PC-3 (cell line): ENCODE data around the gene ERI3.

Source experiments
- CTCF ChIP-seq: fragments of 300-600 bp; sonication (generic); conservative IDR thresholded peaks from 2 replicates; pipeline ENCODE4 v1.5.1; 2017; ENCODE audit warnings: antibody characterized with exemption, low read depth, mild to moderate bottlenecking, low read length
- EZH2 ChIP-seq: fragments of 300-600 bp; sonication (generic); IDR thresholded peaks from one replicate; pipeline ENCODE4 v1.6.1; 2017; ENCODE audit warnings: antibody characterized with exemption, mild to moderate bottlenecking, low read length; ENCODE audit not compliant: unreplicated experiment
- EZH2phosphoT487 ChIP-seq: fragments of 300-600 bp; sonication (generic); IDR thresholded peaks from 2 replicates; pipeline ENCODE4 v1.6.1; 2018; ENCODE audit warnings: mild to moderate bottlenecking, antibody characterized with exemption, low read length, borderline replicate concordance

- TF ChIP-seq EZH2: no peak
- TF ChIP-seq CTCF: no peak
- TF ChIP-seq EZH2phosphoT487: no peak
Observed at GRCh38 chr1:44312399-44313196, 42.5 kb downstream of the ERI3 start.
